ENCODE data around the gene SERINC1. TPM values are rescaled to one million over a fixed set of nuclear protein-coding genes. Genes with fewer than 3 reads are reported as not detected.
A peak's percentile ranks its signal among the peaks of the same experiment; 100 is the strongest.

SERINC1 gene
- polyA plus RNA-seq, 1 donor from 2014 or later: 879 TPM

- Histone ChIP-seq H3K27ac (ENCODE audit: low read length) (no peak overlapping the region), H2AFZ (ENCODE audit: low read depth, low read length) (no peak overlapping the region), H3K9ac (ENCODE audit: low read length) (no peak overlapping the region), H3K4me2 (ENCODE audit: low read length) (no peak overlapping the region), H3K4me3 (ENCODE audit: low read length) (no peak overlapping the region), H3K36me3 (ENCODE audit: insufficient read depth, low read length) (no peaks in the 10 kb centered on the region), H3F3A (ENCODE audit: insufficient read depth, low read length, poor library complexity, severe bottlenecking) (no peaks in the 10 kb centered on the region), H3K27me3 (ENCODE audit: insufficient read depth, low read depth, low read length) (no peaks in the 10 kb centered on the region), H3K9me3 (ENCODE audit: low read length) (no peaks in the 10 kb centered on the region), H4K20me1 (ENCODE audit: insufficient read depth) (no peaks in the 10 kb centered on the region), H3K9me2 (ENCODE audit: insufficient read depth, low read length) (no peaks in the 10 kb centered on the region), H3K79me2 (replicated peaks; ENCODE audit: insufficient read depth, low read length) (no peaks in the 10 kb centered on the region)
- TF ChIP-seq, protein P1, sequence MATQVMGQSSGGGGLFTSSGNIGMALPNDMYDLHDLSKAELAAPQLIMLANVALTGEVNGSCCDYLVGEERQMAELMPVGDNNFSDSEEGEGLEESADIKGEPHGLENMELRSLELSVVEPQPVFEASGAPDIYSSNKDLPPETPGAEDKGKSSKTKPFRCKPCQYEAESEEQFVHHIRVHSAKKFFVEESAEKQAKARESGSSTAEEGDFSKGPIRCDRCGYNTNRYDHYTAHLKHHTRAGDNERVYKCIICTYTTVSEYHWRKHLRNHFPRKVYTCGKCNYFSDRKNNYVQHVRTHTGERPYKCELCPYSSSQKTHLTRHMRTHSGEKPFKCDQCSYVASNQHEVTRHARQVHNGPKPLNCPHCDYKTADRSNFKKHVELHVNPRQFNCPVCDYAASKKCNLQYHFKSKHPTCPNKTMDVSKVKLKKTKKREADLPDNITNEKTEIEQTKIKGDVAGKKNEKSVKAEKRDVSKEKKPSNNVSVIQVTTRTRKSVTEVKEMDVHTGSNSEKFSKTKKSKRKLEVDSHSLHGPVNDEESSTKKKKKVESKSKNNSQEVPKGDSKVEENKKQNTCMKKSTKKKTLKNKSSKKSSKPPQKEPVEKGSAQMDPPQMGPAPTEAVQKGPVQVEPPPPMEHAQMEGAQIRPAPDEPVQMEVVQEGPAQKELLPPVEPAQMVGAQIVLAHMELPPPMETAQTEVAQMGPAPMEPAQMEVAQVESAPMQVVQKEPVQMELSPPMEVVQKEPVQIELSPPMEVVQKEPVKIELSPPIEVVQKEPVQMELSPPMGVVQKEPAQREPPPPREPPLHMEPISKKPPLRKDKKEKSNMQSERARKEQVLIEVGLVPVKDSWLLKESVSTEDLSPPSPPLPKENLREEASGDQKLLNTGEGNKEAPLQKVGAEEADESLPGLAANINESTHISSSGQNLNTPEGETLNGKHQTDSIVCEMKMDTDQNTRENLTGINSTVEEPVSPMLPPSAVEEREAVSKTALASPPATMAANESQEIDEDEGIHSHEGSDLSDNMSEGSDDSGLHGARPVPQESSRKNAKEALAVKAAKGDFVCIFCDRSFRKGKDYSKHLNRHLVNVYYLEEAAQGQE (IDR thresholded peaks at IDR 0.05; ENCODE audit: borderline replicate concordance): no peak
- TF ChIP-seq POLR2AphosphoS5 (IDR thresholded peaks at IDR 0.05) (no peak), SMC3 (conservative IDR thresholded peaks at IDR 0.05; ENCODE audit: poor library complexity) (no peak), EP300 (conservative IDR thresholded peaks at IDR 0.05; ENCODE audit: poor library complexity, severe bottlenecking) (no peak), EZH2 (IDR thresholded peaks at IDR 0.05; ENCODE audit: borderline replicate concordance, insufficient read depth, low read length, poor library complexity, severe bottlenecking) (no peak), TAF1 (IDR thresholded peaks at IDR 0.05; ENCODE audit: low read depth) (no peak), RAD21 (conservative IDR thresholded peaks at IDR 0.05) (no peak), MXI1 (conservative IDR thresholded peaks at IDR 0.05; ENCODE audit: poor library complexity, severe bottlenecking) (no peak)
- TF ChIP-seq, protein P2, sequence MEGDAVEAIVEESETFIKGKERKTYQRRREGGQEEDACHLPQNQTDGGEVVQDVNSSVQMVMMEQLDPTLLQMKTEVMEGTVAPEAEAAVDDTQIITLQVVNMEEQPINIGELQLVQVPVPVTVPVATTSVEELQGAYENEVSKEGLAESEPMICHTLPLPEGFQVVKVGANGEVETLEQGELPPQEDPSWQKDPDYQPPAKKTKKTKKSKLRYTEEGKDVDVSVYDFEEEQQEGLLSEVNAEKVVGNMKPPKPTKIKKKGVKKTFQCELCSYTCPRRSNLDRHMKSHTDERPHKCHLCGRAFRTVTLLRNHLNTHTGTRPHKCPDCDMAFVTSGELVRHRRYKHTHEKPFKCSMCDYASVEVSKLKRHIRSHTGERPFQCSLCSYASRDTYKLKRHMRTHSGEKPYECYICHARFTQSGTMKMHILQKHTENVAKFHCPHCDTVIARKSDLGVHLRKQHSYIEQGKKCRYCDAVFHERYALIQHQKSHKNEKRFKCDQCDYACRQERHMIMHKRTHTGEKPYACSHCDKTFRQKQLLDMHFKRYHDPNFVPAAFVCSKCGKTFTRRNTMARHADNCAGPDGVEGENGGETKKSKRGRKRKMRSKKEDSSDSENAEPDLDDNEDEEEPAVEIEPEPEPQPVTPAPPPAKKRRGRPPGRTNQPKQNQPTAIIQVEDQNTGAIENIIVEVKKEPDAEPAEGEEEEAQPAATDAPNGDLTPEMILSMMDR (IDR thresholded peaks at IDR 0.05; ENCODE audit: poor library complexity, severe bottlenecking): no peak
These were observed 11.1 kb upstream of the SERINC1 start for GRCh38 chr6:122482750-122483080.

- TF ChIP-seq RAD21 (conservative IDR thresholded peaks at IDR 0.05): peak; percentile 66
- peak; percentile 47 for TF ChIP-seq SMC3 (conservative IDR thresholded peaks at IDR 0.05; ENCODE audit: poor library complexity)
- no peak for TF ChIP-seq EZH2 (IDR thresholded peaks at IDR 0.05; ENCODE audit: borderline replicate concordance, insufficient read depth, low read length, poor library complexity, severe bottlenecking)
- TF ChIP-seq, protein P2 (IDR thresholded peaks at IDR 0.05; ENCODE audit: poor library complexity, severe bottlenecking): peak; percentile 61
- TF ChIP-seq MXI1 (conservative IDR thresholded peaks at IDR 0.05; ENCODE audit: poor library complexity, severe bottlenecking): no peak
- TF ChIP-seq, protein P1 (IDR thresholded peaks at IDR 0.05; ENCODE audit: borderline replicate concordance): no peak
- TF ChIP-seq POLR2AphosphoS5 (IDR thresholded peaks at IDR 0.05): no peak
- no peak for TF ChIP-seq TAF1 (IDR thresholded peaks at IDR 0.05; ENCODE audit: low read depth)
- TF ChIP-seq EP300 (conservative IDR thresholded peaks at IDR 0.05; ENCODE audit: poor library complexity, severe bottlenecking): no peak
- peaks cover 4% of the 10 kb centered on the region for H3K79me2 ChIP-seq (replicated peaks; ENCODE audit: insufficient read depth, low read length)
- no peaks in the 10 kb centered on the region for H3K36me3 ChIP-seq (ENCODE audit: insufficient read depth, low read length)
- H3K9me3 ChIP-seq (ENCODE audit: low read length): no peaks in the 10 kb centered on the region
- H2AFZ ChIP-seq (ENCODE audit: low read depth, low read length): no peak overlapping the region
- H4K20me1 ChIP-seq (ENCODE audit: insufficient read depth): no peaks in the 10 kb centered on the region
- peaks cover 2% of the 10 kb centered on the region for H3F3A ChIP-seq (ENCODE audit: insufficient read depth, low read length, poor library complexity, severe bottlenecking)
- no peak overlapping the region for H3K4me2 ChIP-seq (ENCODE audit: low read length)
- no peaks in the 10 kb centered on the region for H3K27me3 ChIP-seq (ENCODE audit: insufficient read depth, low read depth, low read length)
- no peak overlapping the region for H3K4me3 ChIP-seq (ENCODE audit: low read length)
- no peak overlapping the region for H3K27ac ChIP-seq (ENCODE audit: low read length)
- H3K9me2 ChIP-seq (ENCODE audit: insufficient read depth, low read length): no peaks in the 10 kb centered on the region
- H3K9ac ChIP-seq (ENCODE audit: low read length): no peak overlapping the region
These were observed 4.5 kb upstream of the SERINC1 start for GRCh38 chr6:122476131-122476530.

Data from neural cell (in vitro differentiated cells).